Gastroesophageal sphincter (tissue), 4 donors: ENCODE data around the gene NME5. TPM values are rescaled to one million over a fixed set of nuclear protein-coding genes. Genes with fewer than 3 reads are reported as not detected.

Experiments
- ATAC-seq: fragments of 150-250 bp; one replicate; pipeline ENCODE4 v1.9.1; 2016; ENCODE audit warnings: mild to moderate bottlenecking, moderate library complexity
- H3K27ac ChIP-seq, 4 donors: fragments of 200-600 bp; sonication (generic) in 3 of 4; 1 replicate in 3 of 4; 2 replicates in 1 of 4; pipeline ENCODE4 v1.5.1; 2016 to 2019
- H3K27me3 ChIP-seq: fragments of 200-600 bp; sonication (generic); one replicate; pipeline ENCODE4 v1.5.1; 2019
- H3K36me3 ChIP-seq, 2 donors: fragments of 200-600 bp; sonication (generic); one replicate each; pipeline ENCODE4 v1.5.1; 2019; ENCODE audit warnings: control low read depth in 1 of 2
- H3K4me1 ChIP-seq, 3 donors: fragments of 200-600 bp; sonication (generic); 1 replicate in 2 of 3; 2 replicates in 1 of 3; pipeline ENCODE4 v1.5.1; 2016 to 2019; ENCODE audit warnings: control low read depth in 2 of 3
- H3K4me3 ChIP-seq, 2 donors: fragments of 200-600 bp; sonication (generic); one replicate each; pipeline ENCODE4 v1.5.1; 2019; ENCODE audit warnings: mild to moderate bottlenecking in 1 of 2, moderate library complexity in 1 of 2
- H3K9me3 ChIP-seq, 3 donors: fragments of 200-600 bp; sonication (generic); one replicate each; pipeline ENCODE4 v1.5.1; 2017 to 2019; ENCODE audit warnings: control low read depth in 2 of 3
- EP300 ChIP-seq: sonication (generic); formaldehyde crosslinking; IDR thresholded peaks from one replicate; pipeline ENCODE4 v1.6.1; 2017; ENCODE audit warnings: antibody characterized with exemption, mild to moderate bottlenecking
- POLR2A ChIP-seq, 2 donors: fragments of 450-650 bp; IDR thresholded peaks; one replicate each; pipeline ENCODE4 v1.6.1; 2017; ENCODE audit warnings: antibody characterized with exemption in 2 of 2, mild to moderate bottlenecking in 2 of 2, moderate library complexity in 1 of 2
- POLR2AphosphoS5 ChIP-seq: sonication (generic); formaldehyde crosslinking; IDR thresholded peaks from one replicate; pipeline ENCODE4 v1.6.1; 2017; ENCODE audit warnings: antibody characterized with exemption
- WGBS, 2 donors: methylation state at CpG; one replicate each; pipeline ENCODE4 v1.1.5; 2018; ENCODE audit warnings: low coverage in 1 of 2; 5-methylcytosine and 5-hydroxymethylcytosine counted together
- total RNA-seq, 4 donors: library from RNA; depleted of rRNA; stranded (reverse); fragments of >200 nt; gene quantifications; one replicate each; pipeline ENCODE4 v1.1.0, GENCODE V29; 2016
- TF ChIP-seq, protein P1 (sequence below), 4 experiments: fragments of 200-600 bp in 2 of 4; fragments of 450-650 bp in 2 of 4; sonication (generic) in 1 of 4; IDR thresholded peaks; one replicate each; pipeline ENCODE4 v1.5.1; 2017 to 2019; ENCODE audit warnings: antibody characterized with exemption in 4 of 4, mild to moderate bottlenecking in 2 of 4, moderate library complexity in 2 of 4

NME5 gene
- total RNA-seq, 4 donors from 2014 or later, result 1.2 to 10.6 (median 2.8) TPM

DNA sequence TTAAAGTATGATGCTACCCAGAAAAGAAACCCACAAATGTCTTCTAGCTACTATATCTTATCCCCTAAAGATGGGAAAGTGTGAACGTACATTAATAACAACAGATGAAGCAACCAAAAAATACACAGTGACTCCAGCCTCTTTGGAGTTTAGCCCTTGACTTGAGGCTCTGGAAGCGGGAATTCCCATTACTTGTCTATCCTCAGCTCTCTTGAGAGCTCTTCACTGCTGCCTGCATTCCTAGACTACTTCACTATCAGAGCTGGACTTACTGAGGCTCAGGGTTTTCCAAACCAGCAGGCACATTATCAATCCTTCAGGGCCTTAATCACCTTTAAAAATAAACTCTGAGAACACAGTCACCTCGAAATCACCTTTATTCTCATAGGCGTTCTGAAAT, 1.0 kb upstream of the NME5 start:
- TF ChIP-seq POLR2A (IDR thresholded peaks at IDR 0.05), result no peak
- no peak for TF ChIP-seq EP300
- TF ChIP-seq, protein P1, sequence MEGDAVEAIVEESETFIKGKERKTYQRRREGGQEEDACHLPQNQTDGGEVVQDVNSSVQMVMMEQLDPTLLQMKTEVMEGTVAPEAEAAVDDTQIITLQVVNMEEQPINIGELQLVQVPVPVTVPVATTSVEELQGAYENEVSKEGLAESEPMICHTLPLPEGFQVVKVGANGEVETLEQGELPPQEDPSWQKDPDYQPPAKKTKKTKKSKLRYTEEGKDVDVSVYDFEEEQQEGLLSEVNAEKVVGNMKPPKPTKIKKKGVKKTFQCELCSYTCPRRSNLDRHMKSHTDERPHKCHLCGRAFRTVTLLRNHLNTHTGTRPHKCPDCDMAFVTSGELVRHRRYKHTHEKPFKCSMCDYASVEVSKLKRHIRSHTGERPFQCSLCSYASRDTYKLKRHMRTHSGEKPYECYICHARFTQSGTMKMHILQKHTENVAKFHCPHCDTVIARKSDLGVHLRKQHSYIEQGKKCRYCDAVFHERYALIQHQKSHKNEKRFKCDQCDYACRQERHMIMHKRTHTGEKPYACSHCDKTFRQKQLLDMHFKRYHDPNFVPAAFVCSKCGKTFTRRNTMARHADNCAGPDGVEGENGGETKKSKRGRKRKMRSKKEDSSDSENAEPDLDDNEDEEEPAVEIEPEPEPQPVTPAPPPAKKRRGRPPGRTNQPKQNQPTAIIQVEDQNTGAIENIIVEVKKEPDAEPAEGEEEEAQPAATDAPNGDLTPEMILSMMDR (IDR thresholded peaks at IDR 0.05), result no peak
- TF ChIP-seq POLR2AphosphoS5, result no peak
- no peaks in the 10 kb centered on the region for H3K27me3 ChIP-seq
- no peaks in the 10 kb centered on the region for H3K9me3 ChIP-seq
- no peaks in the 10 kb centered on the region for H3K36me3 ChIP-seq
- no peak overlapping the region for H3K27ac ChIP-seq
- ATAC-seq, result no peak
- H3K4me1 ChIP-seq, result peaks cover 0 to 7% (median 0%) of the 10 kb centered on the region in 3 donors
- 45 to 58% methylated on average over 4 of the region's 4 CpGs for WGBS, 2 donors
- H3K4me3 ChIP-seq, result no peak overlapping the region

DNA sequence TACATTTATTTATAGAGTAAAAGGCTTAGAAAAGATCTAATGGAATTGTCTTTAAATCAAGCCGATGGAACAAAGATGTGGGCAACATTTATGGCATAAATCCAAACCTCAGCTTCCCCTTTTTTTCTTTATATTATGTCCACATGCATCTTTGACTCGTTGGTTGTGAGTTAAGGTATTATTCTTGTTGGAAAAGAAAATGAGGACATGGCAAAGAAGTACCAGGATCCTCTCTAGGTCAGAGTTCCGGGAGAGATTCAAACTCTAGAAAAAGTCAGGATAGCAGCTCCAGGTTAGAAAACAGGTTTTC, 508 bp upstream of the NME5 start:
- TF ChIP-seq EP300, result no peak
- no peak for TF ChIP-seq POLR2AphosphoS5
- no peak for TF ChIP-seq POLR2A (IDR thresholded peaks at IDR 0.05)
- TF ChIP-seq, protein P1 (IDR thresholded peaks at IDR 0.05), result no peak
- no peak for ATAC-seq
- Histone ChIP-seq H3K27ac (no peak overlapping the region), H3K36me3 (no peaks in the 10 kb centered on the region), H3K27me3 (no peaks in the 10 kb centered on the region), H3K4me1 (peaks cover 0 to 7% (median 0%) of the 10 kb centered on the region in 3 donors), H3K9me3 (no peaks in the 10 kb centered on the region), H3K4me3 (peak overlapping the region in 1 of 2 donors; percentile 61)
- WGBS, 2 donors, result 31 to 58% methylated on average over 2 to 3 of the region's 3 CpGs

DNA sequence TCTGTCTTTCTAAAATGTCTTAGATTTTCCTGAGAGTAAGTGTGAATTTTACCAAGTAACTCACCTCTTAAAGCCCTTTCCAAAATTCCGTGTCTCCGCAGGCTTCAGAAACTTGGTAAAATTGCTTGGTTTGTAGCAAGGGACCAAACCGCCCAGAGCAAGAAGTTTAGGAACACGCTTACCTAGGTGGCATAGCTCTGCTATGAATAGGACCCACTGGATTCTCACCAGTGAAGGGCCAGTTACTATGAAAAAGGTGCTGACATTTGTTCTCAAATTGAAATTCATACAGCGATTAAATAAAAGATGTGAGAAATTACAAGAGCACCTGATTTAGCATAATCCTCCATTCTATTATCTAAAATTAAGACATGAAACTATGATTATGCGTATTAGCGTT, 6.7 kb downstream of the NME5 start:
- H3K36me3 ChIP-seq, result no peaks in the 10 kb centered on the region
- no peaks in the 10 kb centered on the region for H3K4me1 ChIP-seq
- ATAC-seq, result no peak
- H3K4me3 ChIP-seq, result peak overlapping the region in 1 of 2 donors; percentile 45
- H3K27ac ChIP-seq, result no peak overlapping the region
- 91 to 93% methylated on average over 5 to 7 of the region's 7 CpGs for WGBS, 2 donors
- no peaks in the 10 kb centered on the region for H3K9me3 ChIP-seq
- H3K27me3 ChIP-seq, result no peaks in the 10 kb centered on the region
- TF ChIP-seq EP300 (no peak), POLR2A (IDR thresholded peaks at IDR 0.05) (no peak), POLR2AphosphoS5 (no peak)
- TF ChIP-seq, protein P1 (IDR thresholded peaks at IDR 0.05), result no peak

DNA sequence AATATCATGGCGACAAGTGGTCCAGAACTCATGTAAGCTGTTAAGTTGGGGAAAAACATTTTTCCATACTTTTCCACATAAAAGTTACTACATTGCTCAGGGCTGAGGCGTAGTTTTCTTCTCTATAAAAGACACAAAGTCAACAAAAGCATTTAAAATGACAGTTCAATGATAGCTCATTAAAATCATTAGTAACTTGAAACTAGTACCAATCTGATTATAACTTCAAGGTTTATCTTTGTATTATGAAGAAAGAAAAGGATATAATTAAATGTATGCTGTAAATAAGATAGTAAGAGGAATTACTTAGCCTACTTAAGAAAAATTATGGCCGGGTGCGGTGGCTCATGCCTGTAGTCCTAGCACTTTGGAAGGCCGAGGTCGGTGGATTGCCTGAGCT, 9.9 kb downstream of the NME5 start:
- H3K36me3 ChIP-seq, result no peaks in the 10 kb centered on the region
- H3K9me3 ChIP-seq, result no peaks in the 10 kb centered on the region
- ATAC-seq, result no peak
- no peak overlapping the region for H3K27ac ChIP-seq
- WGBS, 2 donors, result 84% methylated on average over 3 to 6 of the region's 6 CpGs
- TF ChIP-seq POLR2A (IDR thresholded peaks at IDR 0.05) (no peak), EP300 (no peak), POLR2AphosphoS5 (no peak)
- TF ChIP-seq, protein P1 (IDR thresholded peaks at IDR 0.05), result no peak
- no peaks in the 10 kb centered on the region for H3K27me3 ChIP-seq
- no peak overlapping the region for H3K4me3 ChIP-seq
- H3K4me1 ChIP-seq, result no peaks in the 10 kb centered on the region

DNA sequence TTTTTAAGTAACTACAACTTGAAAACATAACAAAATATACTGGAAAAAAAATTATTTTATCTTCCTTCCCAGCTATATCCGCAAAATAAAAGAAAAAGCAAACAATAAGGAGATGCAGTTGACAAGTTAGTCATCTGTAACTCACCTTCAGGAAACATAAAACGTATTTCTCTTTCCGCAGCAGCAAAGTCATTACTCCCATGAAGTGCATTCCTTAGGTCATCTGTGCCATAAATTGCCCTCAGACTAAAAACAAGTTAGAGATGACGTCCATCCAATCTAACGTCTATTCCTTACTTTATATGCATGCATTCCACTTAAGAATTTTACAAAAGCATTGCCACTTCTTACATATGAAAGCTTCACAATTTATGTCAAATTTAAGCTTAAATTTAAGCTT, 10.9 kb downstream of the NME5 start:
- Histone ChIP-seq H3K4me1 (no peaks in the 10 kb centered on the region), H3K36me3 (no peaks in the 10 kb centered on the region), H3K4me3 (no peak overlapping the region), H3K9me3 (no peaks in the 10 kb centered on the region), H3K27me3 (no peaks in the 10 kb centered on the region), H3K27ac (no peak overlapping the region)
- TF ChIP-seq, protein P1 (IDR thresholded peaks at IDR 0.05), result no peak
- TF ChIP-seq EP300, result no peak
- TF ChIP-seq POLR2AphosphoS5, result no peak
- TF ChIP-seq POLR2A (IDR thresholded peaks at IDR 0.05), result no peak
- WGBS, 2 donors, result 66 to 69% methylated on average over 5 of the region's 5 CpGs
- no peak for ATAC-seq
